WTC11 (cell line): ENCODE results near the gene CRTC3. TPM values are rescaled to one million over a fixed set of nuclear protein-coding genes. Genes with fewer than 3 reads are reported as not detected.

Experiments used
- ATAC-seq: fragments of 200-7000 bp; cut with Tn5 transposase; 2 replicates; pipeline ENCODE4 v1.10.0; 2021; ENCODE audit warnings: mild to moderate bottlenecking, moderate library complexity
- CTCF ChIA-PET: fragments of 300-600 bp; sonication (Branson Sonifier 250); formaldehyde crosslinking; loops from one replicate; lab custom pipeline; 2021; ENCODE audit warnings: antibody characterized with exemption; lab: Charles Lee
- POLR2A ChIA-PET: fragments of 350-600 bp; sonication (Branson Sonifier 250); formaldehyde crosslinking; loops from one replicate; lab custom pipeline; 2021; ENCODE audit warnings: antibody characterized with exemption; lab: Charles Lee
- DNase-seq: peaks from one replicate; pipeline ENCODE4 v3.0.0; 2021; ENCODE audit warnings: low spot score
- H3K27ac Mint-ChIP-seq: 2 replicates; pipeline ENCODE4 v1.8.0; 2021; ENCODE audit warnings: mixed read lengths
- H3K27me3 Mint-ChIP-seq: 2 replicates; pipeline ENCODE4 v1.8.0; 2021; ENCODE audit warnings: low read depth, mild to moderate bottlenecking, moderate library complexity, mixed read lengths
- H3K36me3 Mint-ChIP-seq: 2 replicates; pipeline ENCODE4 v1.8.0; 2021; ENCODE audit warnings: mixed read lengths
- H3K4me1 Mint-ChIP-seq: 2 replicates; pipeline ENCODE4 v1.8.0; 2022; ENCODE audit warnings: mixed read lengths
- H3K4me3 Mint-ChIP-seq: 2 replicates; pipeline ENCODE4 v1.8.0; 2021; ENCODE audit warnings: mild to moderate bottlenecking, moderate library complexity, mixed read lengths
- H3K9me3 Mint-ChIP-seq: 2 replicates; pipeline ENCODE4 v1.8.0; 2021; ENCODE audit warnings: mixed read lengths
- ARID4B ChIP-seq: sonication (generic); formaldehyde crosslinking; IDR thresholded peaks from 2 replicates; pipeline ENCODE4 v1.8.0; 2023; ENCODE audit warnings: missing genetic modification reagents, mild to moderate bottlenecking, borderline replicate concordance
- CBFB ChIP-seq: sonication (generic); formaldehyde crosslinking; IDR thresholded peaks from 2 replicates; pipeline ENCODE4 v1.8.1; 2022; ENCODE audit warnings: mild to moderate bottlenecking, low read depth, missing genetic modification reagents
- CREB1 ChIP-seq: sonication (generic); formaldehyde crosslinking; IDR thresholded peaks from 2 replicates; pipeline ENCODE4 v1.8.0; 2023; ENCODE audit warnings: mild to moderate bottlenecking, missing genetic modification reagents
- CREM ChIP-seq: sonication (generic); formaldehyde crosslinking; IDR thresholded peaks from 2 replicates; pipeline ENCODE4 v1.8.1; 2022; ENCODE audit warnings: mild to moderate bottlenecking, missing genetic modification reagents, moderate library complexity
- E2F5 ChIP-seq: sonication (generic); formaldehyde crosslinking; IDR thresholded peaks from 2 replicates; pipeline ENCODE4 v1.8.1; 2022; ENCODE audit warnings: mild to moderate bottlenecking, moderate library complexity, missing genetic modification reagents
- FOXK1 ChIP-seq: sonication (generic); formaldehyde crosslinking; IDR thresholded peaks from 2 replicates; pipeline ENCODE4 v1.8.0; 2022; ENCODE audit warnings: mild to moderate bottlenecking, moderate library complexity, missing genetic modification reagents
- HMGA2 ChIP-seq: fragments of 250-450 bp; sonication (Bioruptor Pico); IDR thresholded peaks from 2 replicates; pipeline ENCODE4 v1.4.0; 2021; ENCODE audit warnings: mild to moderate bottlenecking, moderate library complexity
- IRF1 ChIP-seq: sonication (generic); formaldehyde crosslinking; IDR thresholded peaks from 2 replicates; pipeline ENCODE4 v1.8.0; 2023; ENCODE audit warnings: missing genetic modification reagents
- IRF2 ChIP-seq: sonication (generic); formaldehyde crosslinking; IDR thresholded peaks from 2 replicates; pipeline ENCODE4 v1.8.0; 2022; ENCODE audit warnings: low read depth, missing genetic modification reagents, borderline replicate concordance
- MLX ChIP-seq: sonication (generic); formaldehyde crosslinking; IDR thresholded peaks from 2 replicates; pipeline ENCODE4 v1.8.1; 2023; ENCODE audit warnings: mild to moderate bottlenecking, missing genetic modification reagents, moderate library complexity
- NFE2L1 ChIP-seq: sonication (generic); formaldehyde crosslinking; IDR thresholded peaks from 2 replicates; pipeline ENCODE4 v1.8.1; 2023; ENCODE audit warnings: missing genetic modification reagents
- NFYB ChIP-seq: sonication (generic); formaldehyde crosslinking; conservative IDR thresholded peaks from 2 replicates; pipeline ENCODE4 v1.8.0; 2022; ENCODE audit warnings: low read depth, missing genetic modification reagents
- NR2C2 ChIP-seq: sonication (generic); formaldehyde crosslinking; IDR thresholded peaks from 2 replicates; pipeline ENCODE4 v1.8.0; 2022; ENCODE audit warnings: mild to moderate bottlenecking, missing genetic modification reagents
- PRRX2 ChIP-seq: fragments of 250-450 bp; sonication (Bioruptor Pico); IDR thresholded peaks from 2 replicates; pipeline ENCODE4 v1.8.0; 2021; ENCODE audit warnings: mild to moderate bottlenecking
- RORB ChIP-seq: fragments of 250-450 bp; sonication (Bioruptor Pico); IDR thresholded peaks from 2 replicates; pipeline ENCODE4 v1.9.0; 2021; ENCODE audit warnings: mild to moderate bottlenecking
- SMAD4 ChIP-seq: sonication (generic); formaldehyde crosslinking; IDR thresholded peaks from 2 replicates; pipeline ENCODE4 v1.8.0; 2022; ENCODE audit warnings: mild to moderate bottlenecking, missing genetic modification reagents
- USF2 ChIP-seq: sonication (generic); formaldehyde crosslinking; IDR thresholded peaks from 2 replicates; pipeline ENCODE4 v1.8.1; 2023; ENCODE audit warnings: mild to moderate bottlenecking, missing genetic modification reagents, moderate library complexity
- ZBTB21 ChIP-seq: sonication (generic); formaldehyde crosslinking; IDR thresholded peaks from 2 replicates; pipeline ENCODE4 v1.8.1; 2023; ENCODE audit warnings: mild to moderate bottlenecking, missing genetic modification reagents, borderline replicate concordance
- ZNF121 ChIP-seq: sonication (generic); formaldehyde crosslinking; IDR thresholded peaks from 2 replicates; pipeline ENCODE4 v1.8.0; 2023; ENCODE audit warnings: missing genetic modification reagents
- ZNF219 ChIP-seq: sonication (generic); formaldehyde crosslinking; IDR thresholded peaks from 2 replicates; pipeline ENCODE4 v1.8.0; 2023; ENCODE audit warnings: missing genetic modification reagents, mild to moderate bottlenecking, borderline replicate concordance
- total RNA-seq: library from RNA; stranded (reverse); gene quantifications from 3 replicates; pipeline ENCODE4 v1.2.3, GENCODE V29; 2021

The CRTC3 gene
- total RNA-seq, 1 experiment from 2014 or later = 8.4 TPM

GRCh38 chr15:90586948-90587347 is 57.2 kb downstream of the CRTC3 start:
- H3K4me1 Mint-ChIP-seq = peaks cover 45% of the 10 kb centered on the region
- DNase-seq (no peak), ATAC-seq (no peak)
- peaks cover 31% of the 10 kb centered on the region for H3K27me3 Mint-ChIP-seq
- H3K27ac Mint-ChIP-seq = no peak overlapping the region
- no peak for TF ChIP-seq CREM (CRISPR knock-in tag)
- no peak for TF ChIP-seq CBFB (CRISPR knock-in tag)
- TF ChIP-seq HMGA2 (CRISPR knock-in tag) = no peak
- TF ChIP-seq PRRX2 (CRISPR knock-in tag) = no peak
- H3K9me3 Mint-ChIP-seq = no peaks in the 10 kb centered on the region
- ChIA-PET POLR2A (no interaction called here), CTCF (interaction anchor here (0.7 kb wide), 1 partner anchor 104 kb away, joined by 3 read pairs; no protein-coding TSS in a partner anchor)
- no peaks in the 10 kb centered on the region for H3K36me3 Mint-ChIP-seq
- H3K4me3 Mint-ChIP-seq = no peak overlapping the region

- Mint-ChIP-seq H3K4me1 (peaks cover 30% of the 10 kb centered on the region), H3K27me3 (peaks cover 26% of the 10 kb centered on the region), H3K9me3 (no peaks in the 10 kb centered on the region)
- no peak for TF ChIP-seq CREB1
- peak; percentile 41 for TF ChIP-seq USF2 (CRISPR knock-in tag)
- TF ChIP-seq, all 79 proteins: peak for 1
- CTCF ChIA-PET = no interaction called here
- POLR2A ChIA-PET = no interaction called here
- ATAC-seq = no peak
- Mint-ChIP-seq H3K36me3 (no peaks in the 10 kb centered on the region), H3K4me3 (no peak overlapping the region), H3K27ac (no peak overlapping the region)
- no peak for DNase-seq
Observed at GRCh38 chr15:90588427-90588826, 58.7 kb downstream of the CRTC3 start.

GRCh38 chr15:90591524-90591923 is 61.8 kb downstream of the CRTC3 start:
- H3K36me3 Mint-ChIP-seq = no peaks in the 10 kb centered on the region
- POLR2A ChIA-PET = no interaction called here
- TF ChIP-seq SMAD4 (CRISPR knock-in tag) = no peak
- TF ChIP-seq ARID4B (CRISPR knock-in tag) = no peak
- TF ChIP-seq ZBTB21 = no peak
- no peak for TF ChIP-seq IRF1 (CRISPR knock-in tag)
- no peak for TF ChIP-seq RORB (CRISPR knock-in tag)
- TF ChIP-seq ZNF121 = peak; percentile 84; the same call in 1 of the 2 replicates
- peaks cover 6% of the 10 kb centered on the region; the same call in 1 of the 2 replicates for H3K27me3 Mint-ChIP-seq
- ATAC-seq (no peak), DNase-seq (no peak)
- no peaks in the 10 kb centered on the region for H3K9me3 Mint-ChIP-seq
- CTCF ChIA-PET = interaction anchor here (0.6 kb wide), 1 partner anchor 42 kb away, joined by 3 read pairs; no protein-coding TSS in a partner anchor
- H3K4me1 Mint-ChIP-seq = peaks cover 16% of the 10 kb centered on the region
- no peak overlapping the region for H3K27ac Mint-ChIP-seq
- no peak overlapping the region for H3K4me3 Mint-ChIP-seq

GRCh38 chr15:90592131-90592881 is 62.6 kb downstream of the CRTC3 start:
- no peak for ATAC-seq
- TF ChIP-seq NFYB (CRISPR knock-in tag) (no peak), E2F5 (CRISPR knock-in tag) (no peak), NFE2L1 (CRISPR knock-in tag) (no peak), CREB1 (no peak), IRF2 (CRISPR knock-in tag) (no peak), NR2C2 (no peak), ZNF219 (CRISPR knock-in tag) (no peak), ZNF121 (no peak), MLX (no peak), FOXK1 (CRISPR knock-in tag) (no peak)
- DNase-seq = no peak
- Mint-ChIP-seq H3K4me3 (no peak overlapping the region), H3K27ac (no peak overlapping the region), H3K4me1 (peaks cover 10% of the 10 kb centered on the region), H3K36me3 (no peaks in the 10 kb centered on the region), H3K27me3 (no peaks in the 10 kb centered on the region; the same call in 1 of the 2 replicates), H3K9me3 (no peaks in the 10 kb centered on the region)
- POLR2A ChIA-PET = no interaction called here
- CTCF ChIA-PET = no interaction called here
